Ovary (tissue), 3 donors: ENCODE results near the gene LIMCH1.

Experiments
- EP300 ChIP-seq: sonication (generic); formaldehyde crosslinking; IDR thresholded peaks from one replicate; pipeline ENCODE4 v1.6.1; 2017; ENCODE audit warnings: antibody characterized with exemption
- POLR2A ChIP-seq: fragments of 450-650 bp; IDR thresholded peaks from one replicate; pipeline ENCODE4 v1.6.1; 2017; ENCODE audit warnings: antibody characterized with exemption, mild to moderate bottlenecking, moderate library complexity
- TF ChIP-seq, protein P1 (sequence below), 3 donors: fragments of 450-650 bp in 2 of 3; fragments of 200-600 bp in 1 of 3; IDR thresholded peaks; one replicate each; pipeline versions ENCODE4 v1.5.1 to v1.8.0; 2016 to 2022; ENCODE audit warnings: antibody characterized with exemption in 3 of 3, mild to moderate bottlenecking in 1 of 3
- donor health status: DM: no; HTN: no; CAD: no.

GRCh38 chr4:41602886-41603498 is 65.0 kb downstream of the LIMCH1 start:
- no peak for TF ChIP-seq EP300
- no peak for TF ChIP-seq POLR2A
- TF ChIP-seq, protein P1, sequence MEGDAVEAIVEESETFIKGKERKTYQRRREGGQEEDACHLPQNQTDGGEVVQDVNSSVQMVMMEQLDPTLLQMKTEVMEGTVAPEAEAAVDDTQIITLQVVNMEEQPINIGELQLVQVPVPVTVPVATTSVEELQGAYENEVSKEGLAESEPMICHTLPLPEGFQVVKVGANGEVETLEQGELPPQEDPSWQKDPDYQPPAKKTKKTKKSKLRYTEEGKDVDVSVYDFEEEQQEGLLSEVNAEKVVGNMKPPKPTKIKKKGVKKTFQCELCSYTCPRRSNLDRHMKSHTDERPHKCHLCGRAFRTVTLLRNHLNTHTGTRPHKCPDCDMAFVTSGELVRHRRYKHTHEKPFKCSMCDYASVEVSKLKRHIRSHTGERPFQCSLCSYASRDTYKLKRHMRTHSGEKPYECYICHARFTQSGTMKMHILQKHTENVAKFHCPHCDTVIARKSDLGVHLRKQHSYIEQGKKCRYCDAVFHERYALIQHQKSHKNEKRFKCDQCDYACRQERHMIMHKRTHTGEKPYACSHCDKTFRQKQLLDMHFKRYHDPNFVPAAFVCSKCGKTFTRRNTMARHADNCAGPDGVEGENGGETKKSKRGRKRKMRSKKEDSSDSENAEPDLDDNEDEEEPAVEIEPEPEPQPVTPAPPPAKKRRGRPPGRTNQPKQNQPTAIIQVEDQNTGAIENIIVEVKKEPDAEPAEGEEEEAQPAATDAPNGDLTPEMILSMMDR (IDR thresholded peaks at IDR 0.05), result no peak
